Subcutaneous abdominal adipose tissue (tissue), 5 donors: ENCODE results near the gene BAIAP2L1.
"Not testable (repeated sequence)": the region's sequence is repeated elsewhere in the genome, so short reads cannot be mapped to it uniquely, and the experiment has no call there.

Experiments
- H3K27ac ChIP-seq: one replicate; pipeline ENCODE4 v1.7.0; 2013; ENCODE audit warnings: low read depth, mild to moderate bottlenecking, inconsistent platforms, low read length, moderate library complexity
- H3K27me3 ChIP-seq, 5 donors: one replicate each; pipeline ENCODE4 v1.7.0; 2013; ENCODE audit warnings: low read length in 5 of 5, inconsistent platforms in 1 of 5; ENCODE audit not compliant: control insufficient read depth in 5 of 5, insufficient read depth in 4 of 5
- H3K36me3 ChIP-seq, 5 donors: one replicate each; pipeline ENCODE4 v1.7.0; 2013; ENCODE audit warnings: low read length in 5 of 5; ENCODE audit not compliant: control insufficient read depth in 5 of 5, insufficient read depth in 5 of 5
- H3K4me1 ChIP-seq, 5 donors: one replicate each; pipeline ENCODE4 v1.7.0; 2013; ENCODE audit warnings: low read length in 5 of 5, mild to moderate bottlenecking in 3 of 5, moderate library complexity in 1 of 5; ENCODE audit not compliant: control insufficient read depth in 5 of 5, insufficient read depth in 5 of 5
- H3K4me3 ChIP-seq, 5 donors: one replicate each; pipeline ENCODE4 v1.7.0; 2013; ENCODE audit warnings: low read length in 5 of 5, low read depth in 1 of 5
- H3K9ac ChIP-seq, 5 donors: one replicate each; pipeline ENCODE4 v1.7.0; 2013; ENCODE audit warnings: low read length in 5 of 5, mild to moderate bottlenecking in 4 of 5, moderate library complexity in 3 of 5
- H3K9me3 ChIP-seq, 5 donors: one replicate each; pipeline ENCODE4 v1.7.0; 2013; ENCODE audit warnings: low read length in 5 of 5; ENCODE audit not compliant: control insufficient read depth in 5 of 5
- donor health status: healthy.
- donor health status: healthy.
- donor health status: healthy.
- donor health status: healthy.
- donor health status: healthy.

BAIAP2L1 gene

GRCh38 chr7:98329100-98329790, 71.6 kb downstream of the BAIAP2L1 start:
- peak overlapping the region in 1 of 5 donors; percentile 12 for H3K4me3 ChIP-seq
- H3K27me3 ChIP-seq: peaks cover 0 to 4% (median 0%) of the 10 kb centered on the region in 5 donors
- no peaks in the 10 kb centered on the region for H3K36me3 ChIP-seq
- no peaks in the 10 kb centered on the region for H3K9me3 ChIP-seq
- H3K27ac ChIP-seq: peak overlapping the region; percentile 9
- H3K9ac ChIP-seq: no peak overlapping the region
- H3K4me1 ChIP-seq: peaks cover 0 to 19% (median 2%) of the 10 kb centered on the region in 5 donors

GRCh38 chr7:98324782-98325181, 76.1 kb downstream of the BAIAP2L1 start:
- no peak overlapping the region for H3K27ac ChIP-seq
- H3K4me3 ChIP-seq: no peak overlapping the region
- no peaks in the 10 kb centered on the region for H3K36me3 ChIP-seq
- H3K9ac ChIP-seq: no peak overlapping the region
- H3K4me1 ChIP-seq: peaks cover 0 to 19% (median 4%) of the 10 kb centered on the region in 5 donors
- H3K9me3 ChIP-seq: no peaks in the 10 kb centered on the region
- H3K27me3 ChIP-seq: peaks cover 3 to 14% (median 6%) of the 10 kb centered on the region in 5 donors

- no peak overlapping the region for H3K27ac ChIP-seq
- peak overlapping the region in 1 of 5 donors; percentile 40 for H3K4me3 ChIP-seq
- no peaks in the 10 kb centered on the region for H3K9me3 ChIP-seq
- peaks cover 0 to 10% (median 2%) of the 10 kb centered on the region in 5 donors for H3K4me1 ChIP-seq
- peaks cover 3 to 14% (median 6%) of the 10 kb centered on the region in 5 donors for H3K27me3 ChIP-seq
- H3K9ac ChIP-seq: no peak overlapping the region
- H3K36me3 ChIP-seq: no peaks in the 10 kb centered on the region
Measured at GRCh38 chr7:98323597-98324322, 77.1 kb downstream of the BAIAP2L1 start.

GRCh38 chr7:98322331-98323270, 78.3 kb downstream of the BAIAP2L1 start:
- Histone ChIP-seq H3K4me3 (no peak overlapping the region), H3K9me3 (no peaks in the 10 kb centered on the region), H3K36me3 (no peaks in the 10 kb centered on the region), H3K27me3 (peaks cover 3 to 10% (median 6%) of the 10 kb centered on the region in 5 donors), H3K4me1 (peaks cover 0 to 4% (median 2%) of the 10 kb centered on the region in 5 donors), H3K9ac (peak overlapping the region in 1 of 5 donors; percentile 5), H3K27ac (no peak overlapping the region)

GRCh38 chr7:98321301-98321700, 79.6 kb downstream of the BAIAP2L1 start:
- Histone ChIP-seq H3K27me3 (peaks cover 3 to 10% (median 6%) of the 10 kb centered on the region in 5 donors), H3K27ac (no peak overlapping the region)

GRCh38 chr7:98319176-98319575, 81.7 kb downstream of the BAIAP2L1 start:
- H3K9me3 ChIP-seq: no peaks in the 10 kb centered on the region
- no peak overlapping the region for H3K9ac ChIP-seq
- peaks cover 0 to 4% (median 2%) of the 10 kb centered on the region in 5 donors for H3K4me1 ChIP-seq
- peaks cover 0 to 3% (median 0%) of the 10 kb centered on the region in 5 donors for H3K36me3 ChIP-seq
- H3K4me3 ChIP-seq: no peak overlapping the region
- H3K27ac ChIP-seq: no peak overlapping the region
- peaks cover 0 to 10% (median 6%) of the 10 kb centered on the region in 5 donors for H3K27me3 ChIP-seq

More at GRCh38 chr7:98321301-98321700, 79.6 kb downstream of the BAIAP2L1 start:
- Histone ChIP-seq H3K9me3 (no peaks in the 10 kb centered on the region), H3K4me1 (peaks cover 0 to 4% (median 2%) of the 10 kb centered on the region in 5 donors), H3K4me3 (no peak overlapping the region), H3K36me3 (peaks cover 0 to 3% (median 0%) of the 10 kb centered on the region in 5 donors), H3K9ac (no peak overlapping the region)

- H3K4me3 ChIP-seq: no peak overlapping the region
- no peak overlapping the region for H3K27ac ChIP-seq
- peaks cover 0 to 3% (median 0%) of the 10 kb centered on the region in 5 donors for H3K36me3 ChIP-seq
Measured at GRCh38 chr7:98317366-98318040, 83.4 kb downstream of the BAIAP2L1 start.

GRCh38 chr7:98315994-98316527, 84.8 kb downstream of the BAIAP2L1 start:
- not testable (repeated sequence) for H3K9me3 ChIP-seq, H3K27me3 ChIP-seq, H3K36me3 ChIP-seq, H3K27ac ChIP-seq, H3K4me1 ChIP-seq, H3K9ac ChIP-seq, H3K4me3 ChIP-seq

More at GRCh38 chr7:98317366-98318040, 83.4 kb downstream of the BAIAP2L1 start:
- peaks cover 0 to 6% (median 0%) of the 10 kb centered on the region in 5 donors for H3K27me3 ChIP-seq
- no peak overlapping the region for H3K9ac ChIP-seq
- H3K4me1 ChIP-seq: peaks cover 0 to 4% (median 0%) of the 10 kb centered on the region in 5 donors
- no peaks in the 10 kb centered on the region for H3K9me3 ChIP-seq
